ENCODE measurements around the gene GLCCI1. TPM values are rescaled to one million over a fixed set of nuclear protein-coding genes. Genes with fewer than 3 reads are reported as not detected.

Gene GLCCI1
- polyA plus RNA-seq, 1 donor (not counting 4 experiments of a cell fraction or from before 2014, with no cell fraction given) = 3.4 TPM

DNA sequence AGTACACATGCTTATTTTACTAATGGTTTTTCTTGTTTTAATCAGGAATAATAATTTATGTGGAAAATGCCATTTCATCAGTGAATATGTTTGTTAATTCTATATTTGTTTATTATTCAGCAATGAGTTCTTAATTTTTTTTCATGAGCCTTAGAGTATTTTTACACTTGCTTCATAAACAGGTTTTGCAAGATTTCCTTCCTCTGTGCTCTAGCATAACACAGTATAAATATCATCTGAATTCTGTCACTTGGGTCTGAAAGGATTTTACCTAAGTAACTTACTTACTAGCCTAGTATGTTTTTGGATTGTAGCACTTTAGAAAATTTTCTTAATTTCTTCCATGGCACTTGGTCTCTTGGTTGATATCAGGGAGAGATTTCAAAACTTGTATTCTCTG lies 45.8 kb downstream of the GLCCI1 start:
- dilution Hi-C loops (cut with MboI; ENCODE audit: extremely low pct_ligation_motif_present, low sequenced_read_pairs) = no loop called here
- no peaks in the 10 kb centered on the region for H3K9me3 ChIP-seq (ENCODE audit: control insufficient read depth, low read depth, low read length)

DNA sequence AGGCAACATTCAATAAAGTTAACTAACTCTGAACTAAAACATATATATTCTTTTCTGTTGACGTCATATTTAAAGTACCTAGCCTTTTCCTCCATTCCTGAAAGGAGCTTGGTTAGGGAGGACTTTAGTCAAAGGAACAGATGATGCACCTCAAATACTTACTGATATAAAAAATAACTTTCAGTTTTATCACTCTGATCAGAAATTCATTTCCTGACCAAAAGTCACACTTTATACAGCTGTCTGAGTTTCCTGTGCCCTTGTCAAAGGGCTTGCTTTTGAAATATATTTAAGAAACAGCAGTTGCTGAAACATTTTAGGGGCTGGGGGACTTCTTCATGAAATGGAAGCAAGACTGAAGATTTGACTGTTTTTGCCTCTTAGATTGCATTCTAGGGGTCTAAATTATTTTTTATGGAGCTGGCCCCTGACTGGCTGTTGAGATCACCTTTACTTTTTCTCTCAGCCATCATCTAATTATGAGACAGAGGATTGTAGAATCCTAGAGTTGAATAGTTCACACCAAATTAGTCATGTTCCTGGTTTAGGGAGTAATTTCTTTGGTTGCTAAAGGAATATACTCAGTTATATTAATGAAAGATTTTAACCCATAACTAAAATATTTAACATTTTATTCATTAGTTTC lies 46.6 kb downstream of the GLCCI1 start:
- no peak overlapping the region for H3K27ac ChIP-seq (ENCODE audit: control insufficient read depth, insufficient read depth, low read length)
- dilution Hi-C loops (cut with MboI; ENCODE audit: extremely low pct_ligation_motif_present, low sequenced_read_pairs) = no loop called here

More for the DNA sequence above, 45.8 kb downstream of the GLCCI1 start:
- Histone ChIP-seq H3K36me3 (ENCODE audit: control insufficient read depth in 2 of 2, extremely low read depth in 1 of 2, insufficient read depth in 2 of 2, low read length in 2 of 2) (no peaks in the 10 kb centered on the region), H3K4me3 (ENCODE audit: control insufficient read depth in 2 of 3, extremely low read depth in 1 of 3, insufficient read depth in 2 of 3, low read depth in 1 of 3, low read length in 3 of 3) (no peak overlapping the region), H3K4me2 (ENCODE audit: control insufficient read depth, extremely low read depth, insufficient read depth, low read depth, low read length) (no peak overlapping the region), H3K27me3 (ENCODE audit: control insufficient read depth, extremely low read depth, insufficient read depth, low read length) (no peaks in the 10 kb centered on the region), H3K27ac (ENCODE audit: control insufficient read depth, insufficient read depth, low read length) (no peak overlapping the region), H3K9me1 (ENCODE audit: control insufficient read depth, extremely low read depth, insufficient read depth, low read length) (no peaks in the 10 kb centered on the region), H3K4me1 (ENCODE audit: control insufficient read depth, extremely low read depth, insufficient read depth, low read length) (no peaks in the 10 kb centered on the region), H3K9ac (ENCODE audit: control insufficient read depth, extremely low read depth, insufficient read depth, low read length) (no peak overlapping the region), H4K20me1 (ENCODE audit: control insufficient read depth, extremely low read depth, insufficient read depth, low read length) (no peaks in the 10 kb centered on the region), H2AFZ (ENCODE audit: control insufficient read depth, low read length) (no peak overlapping the region), H3K79me2 (ENCODE audit: control insufficient read depth, insufficient read depth, low read length) (no peaks in the 10 kb centered on the region)
- FAIRE-seq = no peak
- TF ChIP-seq, protein P1, sequence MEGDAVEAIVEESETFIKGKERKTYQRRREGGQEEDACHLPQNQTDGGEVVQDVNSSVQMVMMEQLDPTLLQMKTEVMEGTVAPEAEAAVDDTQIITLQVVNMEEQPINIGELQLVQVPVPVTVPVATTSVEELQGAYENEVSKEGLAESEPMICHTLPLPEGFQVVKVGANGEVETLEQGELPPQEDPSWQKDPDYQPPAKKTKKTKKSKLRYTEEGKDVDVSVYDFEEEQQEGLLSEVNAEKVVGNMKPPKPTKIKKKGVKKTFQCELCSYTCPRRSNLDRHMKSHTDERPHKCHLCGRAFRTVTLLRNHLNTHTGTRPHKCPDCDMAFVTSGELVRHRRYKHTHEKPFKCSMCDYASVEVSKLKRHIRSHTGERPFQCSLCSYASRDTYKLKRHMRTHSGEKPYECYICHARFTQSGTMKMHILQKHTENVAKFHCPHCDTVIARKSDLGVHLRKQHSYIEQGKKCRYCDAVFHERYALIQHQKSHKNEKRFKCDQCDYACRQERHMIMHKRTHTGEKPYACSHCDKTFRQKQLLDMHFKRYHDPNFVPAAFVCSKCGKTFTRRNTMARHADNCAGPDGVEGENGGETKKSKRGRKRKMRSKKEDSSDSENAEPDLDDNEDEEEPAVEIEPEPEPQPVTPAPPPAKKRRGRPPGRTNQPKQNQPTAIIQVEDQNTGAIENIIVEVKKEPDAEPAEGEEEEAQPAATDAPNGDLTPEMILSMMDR (optimal IDR thresholded peaks at IDR 0.05 in 1 of 3, IDR thresholded peaks at IDR 0.05 in 1 of 3, conservative IDR thresholded peaks at IDR 0.05 in 1 of 3; ENCODE audit: extremely low read depth in 1 of 3, insufficient read depth in 2 of 3, low read length in 3 of 3) = no peak
- TF ChIP-seq EZH2 (IDR thresholded peaks at IDR 0.05; ENCODE audit: low read length) = no peak
- DNase-seq (ENCODE audit: low read depth, low spot score) = no peak

More for the DNA sequence above, 46.6 kb downstream of the GLCCI1 start:
- Histone ChIP-seq H3K79me2 (ENCODE audit: control insufficient read depth, insufficient read depth, low read length) (no peaks in the 10 kb centered on the region), H3K9me1 (ENCODE audit: control insufficient read depth, extremely low read depth, insufficient read depth, low read length) (no peaks in the 10 kb centered on the region), H3K36me3 (ENCODE audit: control insufficient read depth in 2 of 2, extremely low read depth in 1 of 2, insufficient read depth in 2 of 2, low read length in 2 of 2) (no peaks in the 10 kb centered on the region), H2AFZ (ENCODE audit: control insufficient read depth, low read length) (no peak overlapping the region), H3K9ac (ENCODE audit: control insufficient read depth, extremely low read depth, insufficient read depth, low read length) (no peak overlapping the region), H3K4me2 (ENCODE audit: control insufficient read depth, extremely low read depth, insufficient read depth, low read depth, low read length) (no peak overlapping the region), H3K4me3 (ENCODE audit: control insufficient read depth in 2 of 3, extremely low read depth in 1 of 3, insufficient read depth in 2 of 3, low read depth in 1 of 3, low read length in 3 of 3) (no peak overlapping the region), H3K9me3 (ENCODE audit: control insufficient read depth, low read depth, low read length) (no peaks in the 10 kb centered on the region), H3K4me1 (ENCODE audit: control insufficient read depth, extremely low read depth, insufficient read depth, low read length) (no peaks in the 10 kb centered on the region), H4K20me1 (ENCODE audit: control insufficient read depth, extremely low read depth, insufficient read depth, low read length) (no peaks in the 10 kb centered on the region), H3K27me3 (ENCODE audit: control insufficient read depth, extremely low read depth, insufficient read depth, low read length) (no peaks in the 10 kb centered on the region)
- no peak for DNase-seq (ENCODE audit: low read depth, low spot score)
- TF ChIP-seq, protein P1 (optimal IDR thresholded peaks at IDR 0.05 in 1 of 3, IDR thresholded peaks at IDR 0.05 in 1 of 3, conservative IDR thresholded peaks at IDR 0.05 in 1 of 3; ENCODE audit: extremely low read depth in 1 of 3, insufficient read depth in 2 of 3, low read length in 3 of 3) = no peak
- TF ChIP-seq EZH2 (IDR thresholded peaks at IDR 0.05; ENCODE audit: low read length) = no peak
- no peak for FAIRE-seq

Data from keratinocyte (primary cell).